ENCODE measurements around the gene LRRC63. TPM values are rescaled to one million over a fixed set of nuclear protein-coding genes. Genes with fewer than 3 reads are reported as not detected.

LRRC63 gene
- total and polyA plus RNA-seq, 2 donors (not counting 3 experiments of a cell fraction or from before 2014, with no cell fraction given): 0.04 TPM; not detected in 1

- TF ChIP-seq POLR2AphosphoS5 (IDR thresholded peaks at IDR 0.05; ENCODE audit: insufficient read depth, low read depth, low read length): no peak
- no peak for TF ChIP-seq GATA2 (IDR thresholded peaks at IDR 0.05; ENCODE audit: insufficient read depth, insufficient read length, low read depth, low read length)
- TF ChIP-seq CTCF (IDR thresholded peaks at IDR 0.05; ENCODE audit: extremely low read depth in 1 of 2, insufficient read depth in 1 of 2, low read depth in 1 of 2, low read length in 2 of 2): no peak
- no peak for TF ChIP-seq JUN (IDR thresholded peaks at IDR 0.05; ENCODE audit: borderline replicate concordance, insufficient read depth, insufficient read length, low read depth)
- TF ChIP-seq EZH2 (IDR thresholded peaks at IDR 0.05; ENCODE audit: borderline replicate concordance, low read depth, low read length, severe bottlenecking): no peak
- no peak for TF ChIP-seq FOS (IDR thresholded peaks at IDR 0.05; ENCODE audit: borderline replicate concordance, insufficient read depth, low read length)
- TF ChIP-seq MYC (IDR thresholded peaks at IDR 0.05; ENCODE audit: low read depth, low read length): no peak
- TF ChIP-seq MAX (IDR thresholded peaks at IDR 0.05; ENCODE audit: insufficient read depth, insufficient read length): no peak
- TF ChIP-seq POLR2A (IDR thresholded peaks at IDR 0.05; ENCODE audit: low read depth, low read length): no peak
- H3K79me2 ChIP-seq (ENCODE audit: control insufficient read depth, insufficient read depth, low read length): no peaks in the 10 kb centered on the region
- H3K4me3 ChIP-seq (replicated peaks in 1 of 3; ENCODE audit: insufficient read depth in 1 of 3, low read depth in 1 of 3, low read length in 3 of 3): no peak overlapping the region
- POLR2A ChIA-PET: no interaction called here
- no peaks in the 10 kb centered on the region for H3K9me3 ChIP-seq (replicated peaks; ENCODE audit: control insufficient read depth, insufficient read depth, low read length)
- DNase-seq (ENCODE audit: low read depth, low spot score): no peak
- H3K4me2 ChIP-seq (ENCODE audit: insufficient read depth, low read length): no peak overlapping the region
- BruUV-seq (replicated peaks): no TSS peak
- H3K4me1 ChIP-seq (ENCODE audit: control insufficient read depth, extremely low read depth, insufficient read depth, low read length): no peaks in the 10 kb centered on the region
- no peak for FAIRE-seq
- no peak overlapping the region for H3K27ac ChIP-seq (ENCODE audit: insufficient read depth, low read depth, low read length)
- H3K9ac ChIP-seq (replicated peaks; ENCODE audit: extremely low read depth, insufficient read depth, low read length): no peak overlapping the region
- no peaks in the 10 kb centered on the region for H3K9me1 ChIP-seq (replicated peaks; ENCODE audit: control insufficient read depth, extremely low read depth, insufficient read depth, low read length)
- H3K36me3 ChIP-seq (ENCODE audit: control insufficient read depth in 2 of 2, extremely low read depth in 1 of 2, insufficient read depth in 2 of 2, low read length in 2 of 2): no peaks in the 10 kb centered on the region
- no peaks in the 10 kb centered on the region for H4K20me1 ChIP-seq (replicated peaks; ENCODE audit: control insufficient read depth, extremely low read depth, insufficient read depth, low read length)
- CTCF ChIA-PET: interaction anchor here (0.5 to 3.5 kb wide), 4 partner anchors 10 to 151 kb away, joined by 3 to 13 read pairs (median 5); no protein-coding TSS in a partner anchor
- intact Hi-C loops (cut with micrococcal nuclease) (loop anchor here (10.0 kb wide), 1 partner anchor 555 kb away; no protein-coding TSS in a partner anchor), dilution Hi-C loops (cut with MboI; ENCODE audit: extremely low pct_ligation_motif_present, low sequenced_read_pairs) (no loop called here)
- no peak overlapping the region for H2AFZ ChIP-seq (ENCODE audit: low read depth, low read length)
- peaks cover 12 to 28% of the 10 kb centered on the region in 2 experiments for H3K27me3 ChIP-seq (ENCODE audit: control insufficient read depth in 2 of 2, insufficient read depth in 2 of 2, low read length in 2 of 2)
These were observed 42.0 kb upstream of the LRRC63 start for GRCh38 chr13:46169758-46170157.
